ENCODE results near the gene TNS3.

The TNS3 gene

GRCh38 chr7:47343061-47343455 lies 238.9 kb downstream of the TNS3 start:
- no peak overlapping the region for H3K4me3 Mint-ChIP-seq
- ATAC-seq, result no peak

GRCh38 chr7:47342296-47343060 lies 239.4 kb downstream of the TNS3 start:
- no peak overlapping the region for H3K4me3 Mint-ChIP-seq
- peaks cover 7% of the 10 kb centered on the region for H3K27me3 Mint-ChIP-seq
- DNase-seq (no peak), ATAC-seq (no peak)
- no peak overlapping the region for H3K27ac Mint-ChIP-seq
- no peaks in the 10 kb centered on the region for H3K4me1 Mint-ChIP-seq
- no peaks in the 10 kb centered on the region for H3K9me3 Mint-ChIP-seq

More at GRCh38 chr7:47343061-47343455, 238.9 kb downstream of the TNS3 start:
- H3K9me3 Mint-ChIP-seq, result no peaks in the 10 kb centered on the region
- peaks cover 7% of the 10 kb centered on the region for H3K27me3 Mint-ChIP-seq
- DNase-seq, result no peak
- H3K27ac Mint-ChIP-seq, result no peak overlapping the region
- no peaks in the 10 kb centered on the region for H3K4me1 Mint-ChIP-seq

- ATAC-seq, result no peak
- no peak overlapping the region for H3K4me3 Mint-ChIP-seq
- peaks cover 7% of the 10 kb centered on the region for H3K27me3 Mint-ChIP-seq
- no peaks in the 10 kb centered on the region for H3K4me1 Mint-ChIP-seq
- no peak overlapping the region for H3K27ac Mint-ChIP-seq
- no peak for DNase-seq
- no peaks in the 10 kb centered on the region for H3K9me3 Mint-ChIP-seq
Observed at GRCh38 chr7:47340517-47340916, 241.4 kb downstream of the TNS3 start.

GRCh38 chr7:47338026-47338425 lies 243.9 kb downstream of the TNS3 start:
- Mint-ChIP-seq H3K27me3 (peaks cover 7% of the 10 kb centered on the region), H3K4me3 (no peak overlapping the region), H3K9me3 (no peaks in the 10 kb centered on the region), H3K27ac (no peak overlapping the region), H3K4me1 (no peaks in the 10 kb centered on the region)
- DNase-seq (no peak), ATAC-seq (no peak)

GRCh38 chr7:47337531-47337930 lies 244.4 kb downstream of the TNS3 start:
- DNase-seq (no peak), ATAC-seq (no peak)
- H3K9me3 Mint-ChIP-seq, result no peaks in the 10 kb centered on the region
- no peak overlapping the region for H3K27ac Mint-ChIP-seq
- H3K4me3 Mint-ChIP-seq, result no peak overlapping the region
- peaks cover 7% of the 10 kb centered on the region for H3K27me3 Mint-ChIP-seq
- no peaks in the 10 kb centered on the region for H3K4me1 Mint-ChIP-seq

GRCh38 chr7:47336472-47337425 lies 245.2 kb downstream of the TNS3 start:
- no peaks in the 10 kb centered on the region for H3K9me3 Mint-ChIP-seq
- ATAC-seq (no peak), DNase-seq (no peak)
- no peak overlapping the region for H3K4me3 Mint-ChIP-seq
- no peak overlapping the region for H3K27ac Mint-ChIP-seq
- peaks cover 7% of the 10 kb centered on the region for H3K27me3 Mint-ChIP-seq
- no peaks in the 10 kb centered on the region for H3K4me1 Mint-ChIP-seq

- peaks cover 7% of the 10 kb centered on the region for H3K27me3 Mint-ChIP-seq
- no peak for ATAC-seq
Observed at GRCh38 chr7:47335557-47336471, 246.1 kb downstream of the TNS3 start.

GRCh38 chr7:47335071-47335470 lies 246.8 kb downstream of the TNS3 start:
- Mint-ChIP-seq H3K4me3 (no peak overlapping the region), H3K9me3 (no peaks in the 10 kb centered on the region), H3K27me3 (peaks cover 8% of the 10 kb centered on the region), H3K4me1 (no peaks in the 10 kb centered on the region), H3K27ac (no peak overlapping the region)
- DNase-seq (no peak), ATAC-seq (no peak)

More at GRCh38 chr7:47335557-47336471, 246.1 kb downstream of the TNS3 start:
- Mint-ChIP-seq H3K27ac (no peak overlapping the region), H3K4me3 (no peak overlapping the region), H3K9me3 (no peaks in the 10 kb centered on the region), H3K4me1 (no peaks in the 10 kb centered on the region)
- DNase-seq, result no peak

GRCh38 chr7:47333959-47334358 lies 248.0 kb downstream of the TNS3 start:
- ATAC-seq, result no peak

GRCh38 chr7:47333554-47333887 lies 248.4 kb downstream of the TNS3 start:
- no peaks in the 10 kb centered on the region for H3K9me3 Mint-ChIP-seq
- DNase-seq (no peak), ATAC-seq (no peak)
- H3K4me3 Mint-ChIP-seq, result no peak overlapping the region
- peaks cover 17% of the 10 kb centered on the region for H3K27me3 Mint-ChIP-seq
- H3K4me1 Mint-ChIP-seq, result no peaks in the 10 kb centered on the region
- no peak overlapping the region for H3K27ac Mint-ChIP-seq

More at GRCh38 chr7:47333959-47334358, 248.0 kb downstream of the TNS3 start:
- Mint-ChIP-seq H3K27ac (no peak overlapping the region), H3K9me3 (no peaks in the 10 kb centered on the region), H3K27me3 (peaks cover 13% of the 10 kb centered on the region), H3K4me1 (no peaks in the 10 kb centered on the region), H3K4me3 (no peak overlapping the region)
- DNase-seq, result no peak

GRCh38 chr7:47332681-47333553 lies 249.0 kb downstream of the TNS3 start:
- no peak overlapping the region for H3K27ac Mint-ChIP-seq
- ATAC-seq, result no peak
- peaks cover 23% of the 10 kb centered on the region for H3K27me3 Mint-ChIP-seq
- DNase-seq, result no peak
- no peak overlapping the region for H3K4me3 Mint-ChIP-seq
- no peaks in the 10 kb centered on the region for H3K4me1 Mint-ChIP-seq
- H3K9me3 Mint-ChIP-seq, result no peaks in the 10 kb centered on the region

- peak overlapping the region in 1 of 2 donors; percentile 64 for H3K27ac Mint-ChIP-seq
- no peaks in the 10 kb centered on the region for H3K4me1 Mint-ChIP-seq
- no peak for DNase-seq
- H3K27me3 Mint-ChIP-seq, result peaks cover 23% of the 10 kb centered on the region
- no peak for ATAC-seq
- H3K4me3 Mint-ChIP-seq, result no peak overlapping the region
- no peaks in the 10 kb centered on the region for H3K9me3 Mint-ChIP-seq
Observed at GRCh38 chr7:47332213-47332612, 249.7 kb downstream of the TNS3 start.

GRCh38 chr7:47331179-47331565 lies 250.7 kb downstream of the TNS3 start:
- Mint-ChIP-seq H3K9me3 (no peaks in the 10 kb centered on the region), H3K4me3 (no peak overlapping the region), H3K4me1 (no peaks in the 10 kb centered on the region), H3K27ac (peak overlapping the region in 1 of 2 donors; percentile 95), H3K27me3 (peaks cover 23% of the 10 kb centered on the region)
- no peak for ATAC-seq
- no peak for DNase-seq

GRCh38 chr7:47330561-47331178 lies 251.2 kb downstream of the TNS3 start:
- DNase-seq (no peak), ATAC-seq (no peak)
- H3K27ac Mint-ChIP-seq, result no peak overlapping the region
- no peak overlapping the region for H3K4me3 Mint-ChIP-seq
- H3K9me3 Mint-ChIP-seq, result no peaks in the 10 kb centered on the region
- H3K4me1 Mint-ChIP-seq, result no peaks in the 10 kb centered on the region
- H3K27me3 Mint-ChIP-seq, result peaks cover 23% of the 10 kb centered on the region

All from stimulated activated naive CD8-positive, alpha-beta T cell treated with anti-CD3 and anti-CD28 coated beads, Interleukin-15, amount 100 ng/mL, for 72 hours (primary cell).